Stimulated activated CD4-positive, alpha-beta T cell treated with anti-CD3 and anti-CD28 coated beads, Interleukin-4, amount 100 ng/mL, for 4 hours (primary cell): ENCODE measurements around the gene AP4S1.

Experiments
- DNase-seq, 2 experiments: peaks; one replicate each; pipeline ENCODE4 v3.0.0-alpha.2; 2020

Gene AP4S1

DNA sequence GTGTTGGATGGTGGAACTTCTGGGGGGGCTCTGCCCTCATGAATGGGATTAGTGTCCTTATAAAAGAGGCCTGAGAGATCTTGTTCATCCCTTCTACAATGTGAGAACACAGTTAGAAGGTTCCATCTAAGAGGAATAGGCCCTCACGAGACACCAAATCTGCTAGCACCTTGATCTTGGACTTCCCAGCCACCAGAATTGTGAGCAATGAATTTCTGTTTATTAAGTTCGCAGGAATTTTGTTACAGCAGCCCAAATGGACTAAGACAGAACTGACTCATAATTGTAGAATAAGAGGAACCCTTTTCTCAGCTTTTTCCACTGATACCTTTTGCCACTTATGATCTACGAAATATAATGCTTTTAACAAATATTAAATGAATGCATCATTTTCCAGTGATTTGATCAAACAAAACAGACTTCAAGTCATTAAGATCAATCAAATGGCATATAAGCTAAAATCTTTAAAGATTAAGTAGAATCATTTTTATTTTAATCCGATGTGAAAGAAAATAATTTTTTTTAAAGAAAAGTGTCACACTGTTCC is 113.9 kb downstream of the AP4S1 start:
- DNase-seq = no peak

DNA sequence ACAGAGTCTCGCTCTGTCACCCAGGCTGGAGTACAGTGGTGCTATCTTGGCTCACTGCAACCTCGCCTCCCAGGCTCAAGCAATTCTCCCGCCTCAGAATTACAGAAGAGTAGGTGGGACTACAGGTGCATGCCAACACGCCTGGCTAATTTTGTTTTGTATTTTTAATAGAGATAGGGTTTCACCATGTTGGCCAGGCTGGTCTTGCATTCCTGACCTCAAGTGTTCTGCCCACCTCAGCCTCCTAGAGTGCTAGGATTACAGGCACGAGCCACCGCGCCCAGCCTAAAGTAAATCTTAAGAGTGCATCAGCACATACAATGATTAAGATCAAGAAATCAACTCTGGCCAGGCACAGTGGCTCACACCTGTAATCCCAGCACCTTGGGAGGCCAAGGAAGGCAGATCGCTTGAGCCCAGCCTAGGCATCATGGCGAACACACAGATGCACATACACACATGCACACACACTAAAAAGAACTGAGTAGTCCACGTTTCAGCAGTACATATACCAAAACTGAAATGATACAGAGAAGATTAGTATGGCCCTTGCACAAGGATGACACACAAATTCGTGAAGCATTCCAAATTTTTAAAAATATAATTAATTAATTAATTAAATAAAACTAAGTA is 117.1 kb downstream of the AP4S1 start:
- DNase-seq = no peak
